Trophoblast cell (in vitro differentiated cells and primary cell): ENCODE measurements around the gene FKBP15.
A peak's percentile ranks its signal among the peaks of the same experiment; 100 is the strongest.

Experiments
- DNase-seq, 2 donors: peaks; one replicate each; pipeline ENCODE4 v3.0.0-alpha.2; 2016
- H2AFZ ChIP-seq: 2 replicates; pipeline ENCODE4 v1.6.1; 2013; ENCODE audit warnings: low read length, moderate library complexity, mild to moderate bottlenecking; ENCODE audit not compliant: insufficient read depth, poor library complexity
- H2AK5ac ChIP-seq: 2 replicates; pipeline ENCODE4 v1.6.1; 2013; ENCODE audit warnings: mild to moderate bottlenecking, low read length
- H2BK120ac ChIP-seq: 2 replicates; pipeline ENCODE4 v1.6.1; 2013; ENCODE audit warnings: low read length, mild to moderate bottlenecking, moderate library complexity; ENCODE audit not compliant: insufficient read depth, poor library complexity
- H2BK12ac ChIP-seq: 2 replicates; pipeline ENCODE4 v1.6.1; 2013; ENCODE audit warnings: mild to moderate bottlenecking, low read length, moderate library complexity
- H2BK5ac ChIP-seq: 2 replicates; pipeline ENCODE4 v1.6.1; 2013; ENCODE audit warnings: low read length, low read depth, moderate library complexity, mild to moderate bottlenecking; ENCODE audit not compliant: poor library complexity
- H3K14ac ChIP-seq: 2 replicates; pipeline ENCODE4 v1.6.1; 2013; ENCODE audit warnings: mild to moderate bottlenecking, low read length
- H3K18ac ChIP-seq: 2 replicates; pipeline ENCODE4 v1.6.1; 2013; ENCODE audit warnings: mild to moderate bottlenecking, low read length
- H3K23ac ChIP-seq: 2 replicates; pipeline ENCODE4 v1.6.1; 2013; ENCODE audit warnings: low read length
- H3K27ac ChIP-seq: 2 replicates; pipeline ENCODE4 v1.5.1; 2013; ENCODE audit warnings: low read depth, mild to moderate bottlenecking, inconsistent platforms, low read length, moderate library complexity
- H3K27me3 ChIP-seq: 2 replicates; pipeline ENCODE4 v1.6.1; 2013; ENCODE audit warnings: inconsistent platforms, mild to moderate bottlenecking, low read length, moderate library complexity; ENCODE audit not compliant: insufficient read depth
- H3K36me3 ChIP-seq, 2 experiments: 1 replicate in 1 of 2; 2 replicates in 1 of 2; pipeline ENCODE4 v1.6.1; 2013; ENCODE audit warnings: low read length in 2 of 2, mild to moderate bottlenecking in 2 of 2, moderate library complexity in 1 of 2; ENCODE audit not compliant: insufficient read depth in 2 of 2, control insufficient read depth in 1 of 2
- H3K4ac ChIP-seq: 2 replicates; pipeline ENCODE4 v1.6.1; 2013; ENCODE audit warnings: low read depth, mild to moderate bottlenecking, low read length, moderate library complexity
- H3K4me1 ChIP-seq, 2 experiments: 1 replicate in 1 of 2; 2 replicates in 1 of 2; pipeline ENCODE4 v1.6.1; 2013; ENCODE audit warnings: low read length in 2 of 2, mild to moderate bottlenecking in 2 of 2, moderate library complexity in 1 of 2; ENCODE audit not compliant: insufficient read depth in 2 of 2, control insufficient read depth in 1 of 2
- H3K4me2 ChIP-seq: 2 replicates; pipeline ENCODE4 v1.6.1; 2013; ENCODE audit warnings: inconsistent platforms, mild to moderate bottlenecking, low read length, moderate library complexity
- H3K4me3 ChIP-seq: 2 replicates; pipeline ENCODE4 v1.5.1; 2013; ENCODE audit warnings: mild to moderate bottlenecking, low read depth, low read length, inconsistent platforms
- H3K79me1 ChIP-seq: one replicate; pipeline ENCODE4 v1.6.1; 2013; ENCODE audit warnings: low read length
- H3K79me2 ChIP-seq: 2 replicates; pipeline ENCODE4 v1.6.1; 2013; ENCODE audit warnings: low read length, mild to moderate bottlenecking; ENCODE audit not compliant: control insufficient read depth, insufficient read depth, poor library complexity
- H3K9ac ChIP-seq: 2 replicates; pipeline ENCODE4 v1.6.1; 2013; ENCODE audit warnings: mild to moderate bottlenecking, low read length
- H3K9me3 ChIP-seq: 2 replicates; pipeline ENCODE4 v1.6.1; 2013; ENCODE audit warnings: low read depth, mild to moderate bottlenecking, control low read depth, inconsistent platforms, low read length; ENCODE audit not compliant: insufficient read depth
- H4K12ac ChIP-seq: 2 replicates; pipeline ENCODE4 v1.6.1; 2013; ENCODE audit warnings: low read depth, mild to moderate bottlenecking, low read length, moderate library complexity
- H4K8ac ChIP-seq: 2 replicates; pipeline ENCODE4 v1.6.1; 2013; ENCODE audit warnings: low read depth, mild to moderate bottlenecking, low read length, moderate library complexity
- H4K91ac ChIP-seq: one replicate; pipeline ENCODE4 v1.6.1; 2013; ENCODE audit warnings: low read depth, mild to moderate bottlenecking, low read length, moderate library complexity
- WGBS: extraction: QIAGEN DNeasy Blood & Tissue Kit; methylation state at CpG from one replicate; pipeline ENCODE4 v1.1.7; 2013; ENCODE audit warnings: missing lambda C conversion rate; ENCODE audit not compliant: insufficient read length, insufficient coverage; ENCODE audit errors: extremely low coverage; 5-methylcytosine and 5-hydroxymethylcytosine counted together

The FKBP15 gene

GRCh38 chr9:113154946-113155345, 66.1 kb downstream of the FKBP15 start:
- Histone ChIP-seq H3K23ac (no peak overlapping the region), H2BK12ac (no peak overlapping the region), H4K12ac (no peak overlapping the region), H3K4me3 (no peak overlapping the region), H3K79me1 (peaks cover 5% of the 10 kb centered on the region), H4K91ac (no peak overlapping the region), H2BK5ac (no peak overlapping the region), H3K18ac (no peak overlapping the region), H3K9ac (no peak overlapping the region), H2AFZ (no peak overlapping the region), H3K14ac (no peak overlapping the region), H4K8ac (no peak overlapping the region), H3K27me3 (no peaks in the 10 kb centered on the region), H3K79me2 (peaks cover 4% of the 10 kb centered on the region), H2AK5ac (no peak overlapping the region), H3K36me3 (peaks cover 0 to 4% of the 10 kb centered on the region in 2 experiments), H3K4me2 (no peak overlapping the region), H3K27ac (no peak overlapping the region), H3K9me3 (no peaks in the 10 kb centered on the region), H2BK120ac (no peak overlapping the region), H3K4ac (no peak overlapping the region), H3K4me1 (peaks cover 5 to 9% of the 10 kb centered on the region in 2 experiments)
- peak in 1 of 2 donors; percentile 52 for DNase-seq
- no CpG with 5 or more reads among the region's 2 CpGs for WGBS

GRCh38 chr9:113154471-113154870, 66.6 kb downstream of the FKBP15 start:
- peaks cover 4% of the 10 kb centered on the region for H3K79me2 ChIP-seq
- no peak overlapping the region for H4K12ac ChIP-seq
- no peak overlapping the region for H2AFZ ChIP-seq
- DNase-seq = peak in 1 of 2 donors; percentile 22
- peaks cover 0 to 3% of the 10 kb centered on the region in 2 experiments for H3K36me3 ChIP-seq
- no peaks in the 10 kb centered on the region for H3K9me3 ChIP-seq
- H3K23ac ChIP-seq = no peak overlapping the region
- no peak overlapping the region for H2AK5ac ChIP-seq
- H3K79me1 ChIP-seq = peaks cover 5% of the 10 kb centered on the region
- no peak overlapping the region for H3K4ac ChIP-seq
- H3K4me2 ChIP-seq = no peak overlapping the region
- H4K8ac ChIP-seq = no peak overlapping the region
- H3K4me3 ChIP-seq = no peak overlapping the region
- no CpG with 5 or more reads among the region's 6 CpGs for WGBS
- no peak overlapping the region for H3K18ac ChIP-seq
- H2BK120ac ChIP-seq = no peak overlapping the region
- no peak overlapping the region for H3K27ac ChIP-seq
- H2BK12ac ChIP-seq = no peak overlapping the region
- H4K91ac ChIP-seq = no peak overlapping the region
- H2BK5ac ChIP-seq = no peak overlapping the region
- no peak overlapping the region for H3K9ac ChIP-seq
- no peaks in the 10 kb centered on the region for H3K27me3 ChIP-seq
- peaks cover 5 to 9% of the 10 kb centered on the region in 2 experiments for H3K4me1 ChIP-seq
- no peak overlapping the region for H3K14ac ChIP-seq

DNA sequence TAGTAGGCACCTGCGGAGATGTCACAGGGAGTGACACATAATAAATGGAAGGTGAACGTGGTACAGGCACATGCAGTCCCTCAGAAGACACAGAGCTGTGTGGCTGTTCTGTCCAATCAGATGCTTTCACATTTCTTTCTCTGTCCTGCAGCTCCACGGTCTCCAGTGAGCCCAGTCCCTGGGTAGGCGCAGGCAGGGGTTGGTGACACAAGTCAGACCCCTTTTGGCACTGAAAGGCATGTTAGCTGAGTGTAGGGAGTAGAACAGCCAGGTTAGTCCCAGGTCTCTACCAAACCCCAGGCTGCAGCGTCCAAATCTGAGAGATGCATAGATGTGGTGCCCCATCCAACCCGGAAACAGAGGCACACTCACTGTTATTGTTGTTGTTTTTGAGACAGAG, 67.5 kb downstream of the FKBP15 start:
- H2AFZ ChIP-seq = no peak overlapping the region
- no CpG with 5 or more reads among the region's 6 CpGs for WGBS
- H3K79me1 ChIP-seq = peaks cover 5% of the 10 kb centered on the region

GRCh38 chr9:113152699-113153098, 68.4 kb downstream of the FKBP15 start:
- Histone ChIP-seq H2AFZ (no peak overlapping the region), H2BK5ac (no peak overlapping the region), H3K27me3 (no peaks in the 10 kb centered on the region), H3K14ac (no peak overlapping the region), H2BK120ac (no peak overlapping the region), H3K18ac (no peak overlapping the region), H3K23ac (no peak overlapping the region), H3K79me2 (peaks cover 4% of the 10 kb centered on the region), H3K4me2 (no peak overlapping the region), H3K4me1 (peaks cover 5 to 9% of the 10 kb centered on the region in 2 experiments), H3K36me3 (no peaks in the 10 kb centered on the region), H4K12ac (no peak overlapping the region), H3K9me3 (no peaks in the 10 kb centered on the region), H2AK5ac (no peak overlapping the region), H3K79me1 (peaks cover 5% of the 10 kb centered on the region), H3K9ac (no peak overlapping the region), H4K91ac (no peak overlapping the region), H4K8ac (no peak overlapping the region), H2BK12ac (no peak overlapping the region), H3K27ac (no peak overlapping the region), H3K4ac (no peak overlapping the region), H3K4me3 (no peak overlapping the region)
- WGBS = no CpG with 5 or more reads among the region's 3 CpGs
- DNase-seq = no peak

More for the DNA sequence above, 67.5 kb downstream of the FKBP15 start:
- Histone ChIP-seq H4K8ac (no peak overlapping the region), H3K23ac (no peak overlapping the region), H3K36me3 (peaks cover 0 to 2% of the 10 kb centered on the region in 2 experiments), H2BK5ac (no peak overlapping the region), H3K14ac (no peak overlapping the region), H3K9ac (no peak overlapping the region), H4K91ac (no peak overlapping the region), H3K4me2 (no peak overlapping the region), H3K79me2 (peaks cover 4% of the 10 kb centered on the region), H3K27ac (no peak overlapping the region), H3K4me3 (no peak overlapping the region), H3K4ac (no peak overlapping the region), H4K12ac (no peak overlapping the region), H3K27me3 (no peaks in the 10 kb centered on the region), H2BK12ac (no peak overlapping the region), H2BK120ac (no peak overlapping the region), H3K9me3 (no peaks in the 10 kb centered on the region), H2AK5ac (no peak overlapping the region), H3K4me1 (peaks cover 5 to 9% of the 10 kb centered on the region in 2 experiments), H3K18ac (no peak overlapping the region)
- no peak for DNase-seq
